Measurements from ENCODE around the gene NAT8L.

The NAT8L gene

DNA sequence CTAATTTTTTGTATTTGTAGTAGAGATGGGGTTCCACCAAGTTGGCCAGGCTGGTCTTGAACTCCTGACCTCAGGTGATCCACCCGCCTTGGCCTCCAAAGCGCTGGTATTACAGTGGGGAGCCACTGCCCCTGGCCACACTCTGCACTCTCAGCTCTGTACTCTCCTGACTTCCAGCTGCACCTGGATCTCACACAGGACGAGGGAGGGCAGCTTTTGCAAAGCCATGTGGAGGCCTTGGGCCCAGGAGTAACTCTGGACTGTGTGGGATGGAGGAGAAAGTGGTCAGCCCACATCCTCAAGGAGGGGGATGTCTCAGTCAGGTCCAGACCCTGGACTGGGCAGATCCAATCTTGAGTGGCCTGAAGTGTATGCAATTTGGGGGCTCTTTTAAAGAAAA is 23.0 kb downstream of the NAT8L start:
- Histone ChIP-seq H4K91ac (ENCODE audit: low read depth, low read length) (no peak overlapping the region), H4K8ac (ENCODE audit: low read depth, low read length) (no peak overlapping the region), H3K79me1 (ENCODE audit: low read length) (no peaks in the 10 kb centered on the region), H2BK5ac (ENCODE audit: low read depth, low read length, poor library complexity) (no peak overlapping the region), H3K27me3 (ENCODE audit: insufficient read depth, low read length) (no peaks in the 10 kb centered on the region), H3K23ac (ENCODE audit: low read length) (no peak overlapping the region), H3K4me1 (ENCODE audit: control insufficient read depth in 1 of 2, insufficient read depth in 2 of 2, low read length in 2 of 2) (no peaks in the 10 kb centered on the region), H3K9me3 (ENCODE audit: insufficient read depth, low read depth, low read length) (peaks cover 1% of the 10 kb centered on the region), H3K36me3 (ENCODE audit: control insufficient read depth in 1 of 2, insufficient read depth in 2 of 2, low read length in 2 of 2) (no peaks in the 10 kb centered on the region), H3K14ac (ENCODE audit: low read length) (no peak overlapping the region), H2AFZ (ENCODE audit: insufficient read depth, low read length, poor library complexity) (no peak overlapping the region), H3K18ac (ENCODE audit: low read length) (no peak overlapping the region), H2BK12ac (ENCODE audit: low read length) (no peak overlapping the region), H3K9ac (ENCODE audit: low read length) (no peak overlapping the region), H3K79me2 (ENCODE audit: control insufficient read depth, insufficient read depth, low read length, poor library complexity) (no peaks in the 10 kb centered on the region), H2AK5ac (ENCODE audit: low read length) (no peak overlapping the region), H3K4me3 (ENCODE audit: low read depth, low read length) (no peak overlapping the region), H2BK120ac (ENCODE audit: insufficient read depth, low read length, poor library complexity) (no peak overlapping the region), H3K27ac (ENCODE audit: low read depth, low read length) (no peak overlapping the region), H3K4me2 (ENCODE audit: low read length) (no peak overlapping the region), H3K4ac (ENCODE audit: low read depth, low read length) (no peak overlapping the region), H4K12ac (ENCODE audit: low read depth, low read length) (no peak overlapping the region)
- no CpG with 5 or more reads among the region's 3 CpGs for WGBS (ENCODE audit: extremely low coverage, insufficient coverage, insufficient read length)
- no peak for DNase-seq

DNA sequence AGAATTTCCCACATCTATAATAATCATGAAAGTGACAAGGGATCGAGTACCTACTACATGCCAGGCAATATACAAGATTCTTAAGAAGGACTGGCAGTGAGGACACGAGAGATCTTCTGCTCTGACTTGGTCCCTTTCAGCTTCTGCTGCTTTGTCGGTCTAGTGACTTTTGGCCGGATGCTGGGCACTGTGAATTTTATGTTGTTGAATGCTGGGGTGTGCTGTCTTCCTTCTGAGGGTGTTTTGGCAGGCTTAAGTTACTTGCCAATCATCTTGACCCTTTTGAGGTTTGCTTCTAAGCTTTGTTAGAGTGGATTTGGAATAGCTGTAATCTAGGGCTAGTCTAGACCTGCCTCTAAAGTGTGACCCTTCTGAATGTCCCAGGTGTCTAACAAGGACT is 23.5 kb downstream of the NAT8L start:
- DNase-seq: no peak
- no CpG with 5 or more reads among the region's 4 CpGs for WGBS (ENCODE audit: extremely low coverage, insufficient coverage, insufficient read length)
- no peaks in the 10 kb centered on the region for H3K79me2 ChIP-seq (ENCODE audit: control insufficient read depth, insufficient read depth, low read length, poor library complexity)
- no peaks in the 10 kb centered on the region for H3K36me3 ChIP-seq (ENCODE audit: control insufficient read depth in 1 of 2, insufficient read depth in 2 of 2, low read length in 2 of 2)
- H3K23ac ChIP-seq (ENCODE audit: low read length): no peak overlapping the region
- no peak overlapping the region for H3K27ac ChIP-seq (ENCODE audit: low read depth, low read length)
- no peak overlapping the region for H3K18ac ChIP-seq (ENCODE audit: low read length)
- no peak overlapping the region for H2BK120ac ChIP-seq (ENCODE audit: insufficient read depth, low read length, poor library complexity)
- no peaks in the 10 kb centered on the region for H3K9me3 ChIP-seq (ENCODE audit: insufficient read depth, low read depth, low read length)
- no peak overlapping the region for H2AFZ ChIP-seq (ENCODE audit: insufficient read depth, low read length, poor library complexity)
- no peak overlapping the region for H2BK12ac ChIP-seq (ENCODE audit: low read length)
- H3K4me2 ChIP-seq (ENCODE audit: low read length): no peak overlapping the region
- no peak overlapping the region for H4K12ac ChIP-seq (ENCODE audit: low read depth, low read length)
- H4K8ac ChIP-seq (ENCODE audit: low read depth, low read length): no peak overlapping the region
- H2AK5ac ChIP-seq (ENCODE audit: low read length): no peak overlapping the region
- no peak overlapping the region for H3K14ac ChIP-seq (ENCODE audit: low read length)
- no peak overlapping the region for H3K9ac ChIP-seq (ENCODE audit: low read length)
- no peaks in the 10 kb centered on the region for H3K4me1 ChIP-seq (ENCODE audit: control insufficient read depth in 1 of 2, insufficient read depth in 2 of 2, low read length in 2 of 2)
- H3K4me3 ChIP-seq (ENCODE audit: low read depth, low read length): no peak overlapping the region
- H3K4ac ChIP-seq (ENCODE audit: low read depth, low read length): no peak overlapping the region
- H3K27me3 ChIP-seq (ENCODE audit: insufficient read depth, low read length): no peaks in the 10 kb centered on the region
- H2BK5ac ChIP-seq (ENCODE audit: low read depth, low read length, poor library complexity): no peak overlapping the region
- H3K79me1 ChIP-seq (ENCODE audit: low read length): no peaks in the 10 kb centered on the region
- H4K91ac ChIP-seq (ENCODE audit: low read depth, low read length): no peak overlapping the region

DNA sequence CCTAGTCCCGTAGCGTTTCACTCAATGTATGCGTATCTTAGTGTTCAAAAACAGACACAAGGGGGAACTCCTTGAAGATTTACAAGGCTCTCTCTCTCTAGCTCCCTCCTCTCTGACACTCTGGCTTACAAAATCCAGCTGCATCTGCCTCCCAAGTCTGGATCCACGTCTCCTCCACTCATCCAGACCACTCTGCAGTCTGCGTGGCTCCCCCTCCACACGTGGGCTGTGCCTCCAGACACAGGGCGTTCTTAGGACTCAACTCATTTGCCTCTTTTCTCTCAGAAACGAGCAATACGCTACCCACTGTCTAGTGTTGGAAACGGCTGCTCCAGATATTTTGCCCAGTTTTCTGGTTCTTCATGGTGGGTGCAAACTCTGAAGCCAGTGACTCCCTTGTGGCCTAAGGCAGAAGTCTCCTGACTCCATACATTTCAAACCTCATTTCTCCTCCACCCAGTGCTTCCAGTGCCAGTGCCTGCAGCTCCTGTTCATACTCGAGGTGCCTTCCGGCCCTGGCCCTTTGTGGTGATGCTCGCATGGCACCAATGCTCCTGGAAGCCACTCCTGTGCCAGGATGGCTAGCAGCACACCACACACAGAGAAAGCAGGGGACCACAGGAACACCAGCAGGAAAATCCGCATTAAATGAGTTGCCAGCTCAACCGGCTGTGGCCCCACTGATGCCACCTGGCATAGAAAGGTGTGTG is 24.1 kb downstream of the NAT8L start:
- H3K18ac ChIP-seq (ENCODE audit: low read length): no peak overlapping the region
- no peak overlapping the region for H3K9ac ChIP-seq (ENCODE audit: low read length)
- no peak overlapping the region for H2BK5ac ChIP-seq (ENCODE audit: low read depth, low read length, poor library complexity)
- no peaks in the 10 kb centered on the region for H3K79me1 ChIP-seq (ENCODE audit: low read length)
- no peak overlapping the region for H4K91ac ChIP-seq (ENCODE audit: low read depth, low read length)
- no peaks in the 10 kb centered on the region for H3K4me1 ChIP-seq (ENCODE audit: control insufficient read depth in 1 of 2, insufficient read depth in 2 of 2, low read length in 2 of 2)
- H3K27me3 ChIP-seq (ENCODE audit: insufficient read depth, low read length): no peaks in the 10 kb centered on the region
- H2AK5ac ChIP-seq (ENCODE audit: low read length): no peak overlapping the region
- no CpG with 5 or more reads among the region's 15 CpGs for WGBS (ENCODE audit: extremely low coverage, insufficient coverage, insufficient read length)
- no peak overlapping the region for H2BK12ac ChIP-seq (ENCODE audit: low read length)
- H3K14ac ChIP-seq (ENCODE audit: low read length): no peak overlapping the region
- H4K12ac ChIP-seq (ENCODE audit: low read depth, low read length): no peak overlapping the region
- H3K9me3 ChIP-seq (ENCODE audit: insufficient read depth, low read depth, low read length): no peaks in the 10 kb centered on the region
- H2AFZ ChIP-seq (ENCODE audit: insufficient read depth, low read length, poor library complexity): no peak overlapping the region
- no peak overlapping the region for H3K4me2 ChIP-seq (ENCODE audit: low read length)
- H3K27ac ChIP-seq (ENCODE audit: low read depth, low read length): no peak overlapping the region
- no peak overlapping the region for H4K8ac ChIP-seq (ENCODE audit: low read depth, low read length)
- H2BK120ac ChIP-seq (ENCODE audit: insufficient read depth, low read length, poor library complexity): no peak overlapping the region
- H3K23ac ChIP-seq (ENCODE audit: low read length): no peak overlapping the region
- no peak for DNase-seq
- H3K79me2 ChIP-seq (ENCODE audit: control insufficient read depth, insufficient read depth, low read length, poor library complexity): no peaks in the 10 kb centered on the region
- no peaks in the 10 kb centered on the region for H3K36me3 ChIP-seq (ENCODE audit: control insufficient read depth in 1 of 2, insufficient read depth in 2 of 2, low read length in 2 of 2)
- H3K4me3 ChIP-seq (ENCODE audit: low read depth, low read length): no peak overlapping the region
- H3K4ac ChIP-seq (ENCODE audit: low read depth, low read length): no peak overlapping the region

DNA sequence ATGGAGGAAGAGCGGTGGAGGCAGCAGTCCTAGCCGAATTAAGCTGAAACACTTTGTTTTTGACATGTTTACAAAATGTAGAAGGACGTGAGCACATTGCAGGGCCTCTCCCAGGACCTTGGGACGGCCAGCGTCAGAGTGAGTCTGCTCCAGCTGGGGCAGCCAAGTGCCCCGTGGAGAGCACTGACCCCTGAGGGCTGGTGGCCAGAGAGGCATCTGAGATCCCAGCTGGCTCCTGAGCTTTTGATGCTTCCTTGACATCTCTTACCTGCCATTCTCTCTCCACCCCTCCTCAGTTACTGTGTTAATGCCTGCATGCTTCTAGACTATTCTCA is 24.7 kb downstream of the NAT8L start:
- Histone ChIP-seq H3K18ac (ENCODE audit: low read length) (no peak overlapping the region), H3K4ac (ENCODE audit: low read depth, low read length) (no peak overlapping the region), H4K91ac (ENCODE audit: low read depth, low read length) (no peak overlapping the region), H3K14ac (ENCODE audit: low read length) (no peak overlapping the region), H3K36me3 (ENCODE audit: control insufficient read depth in 1 of 2, insufficient read depth in 2 of 2, low read length in 2 of 2) (no peaks in the 10 kb centered on the region), H2BK5ac (ENCODE audit: low read depth, low read length, poor library complexity) (no peak overlapping the region), H2AK5ac (ENCODE audit: low read length) (no peak overlapping the region), H3K4me1 (ENCODE audit: control insufficient read depth in 1 of 2, insufficient read depth in 2 of 2, low read length in 2 of 2) (no peaks in the 10 kb centered on the region), H3K23ac (ENCODE audit: low read length) (no peak overlapping the region), H3K79me2 (ENCODE audit: control insufficient read depth, insufficient read depth, low read length, poor library complexity) (no peaks in the 10 kb centered on the region), H3K4me3 (ENCODE audit: low read depth, low read length) (no peak overlapping the region), H3K9me3 (ENCODE audit: insufficient read depth, low read depth, low read length) (no peaks in the 10 kb centered on the region), H3K4me2 (ENCODE audit: low read length) (no peak overlapping the region), H2BK12ac (ENCODE audit: low read length) (no peak overlapping the region), H3K27ac (ENCODE audit: low read depth, low read length) (no peak overlapping the region), H3K9ac (ENCODE audit: low read length) (no peak overlapping the region), H4K8ac (ENCODE audit: low read depth, low read length) (no peak overlapping the region), H4K12ac (ENCODE audit: low read depth, low read length) (no peak overlapping the region), H3K27me3 (ENCODE audit: insufficient read depth, low read length) (no peaks in the 10 kb centered on the region), H2AFZ (ENCODE audit: insufficient read depth, low read length, poor library complexity) (no peak overlapping the region), H3K79me1 (ENCODE audit: low read length) (no peaks in the 10 kb centered on the region), H2BK120ac (ENCODE audit: insufficient read depth, low read length, poor library complexity) (no peak overlapping the region)
- DNase-seq: no peak
- WGBS (ENCODE audit: extremely low coverage, insufficient coverage, insufficient read length): no CpG with 5 or more reads among the region's 6 CpGs
